Common myeloid progenitor, CD34-positive (primary cell): ENCODE measurements around the gene GTSE1.

Experiments
- CTCF ChIA-PET: fragments of 350-600 bp; sonication (Branson Sonifier 250); formaldehyde crosslinking; loops from one replicate; lab custom pipeline; 2021; ENCODE audit warnings: antibody characterized with exemption; lab: Charles Lee
- POLR2A ChIA-PET: fragments of 350-600 bp; sonication (Branson Sonifier 250); formaldehyde crosslinking; loops from one replicate; lab custom pipeline; 2021; ENCODE audit warnings: antibody characterized with exemption; lab: Charles Lee
- DNase-seq, 3 donors: peaks; one replicate each; pipeline versions ENCODE4 v3.0.0 to v3.0.0-alpha.2; 2013
- H3K27ac ChIP-seq, 2 experiments: 1 replicate in 1 of 2; 2 replicates in 1 of 2; pipeline ENCODE4 v1.7.0; 2013; ENCODE audit warnings: inconsistent platforms in 2 of 2, low read length in 2 of 2, mild to moderate bottlenecking in 2 of 2, low read depth in 1 of 2, moderate library complexity in 1 of 2; ENCODE audit not compliant: severe bottlenecking in 2 of 2, insufficient read depth in 1 of 2, poor library complexity in 1 of 2
- H3K27me3 ChIP-seq, 5 experiments: replicated peaks in 2 of 5; 1 replicate in 3 of 5; 2 replicates in 2 of 5; pipeline versions ENCODE4 v1.6.1 to v1.7.0; 2013; ENCODE audit warnings: low read length in 4 of 5, mild to moderate bottlenecking in 2 of 5, moderate library complexity in 2 of 5, inconsistent platforms in 1 of 5; ENCODE audit not compliant: insufficient read depth in 5 of 5, control insufficient read depth in 4 of 5
- H3K36me3 ChIP-seq, 4 experiments: 1 replicate in 2 of 4; 2 replicates in 2 of 4; pipeline versions ENCODE4 v1.6.1 to v1.7.0; 2013; ENCODE audit warnings: low read length in 3 of 4, control low read depth in 1 of 4, mild to moderate bottlenecking in 1 of 4; ENCODE audit not compliant: control insufficient read depth in 4 of 4, insufficient read depth in 4 of 4
- H3K4me1 ChIP-seq, 4 experiments: 1 replicate in 3 of 4; 2 replicates in 1 of 4; pipeline versions ENCODE4 v1.6.1 to v1.7.1; 2013; ENCODE audit warnings: low read length in 3 of 4, mild to moderate bottlenecking in 3 of 4, control low read depth in 1 of 4, inconsistent platforms in 1 of 4, moderate library complexity in 1 of 4; ENCODE audit not compliant: control insufficient read depth in 4 of 4, insufficient read depth in 4 of 4; ENCODE audit errors: control extremely low read depth in 1 of 4
- H3K4me3 ChIP-seq, 7 experiments: 1 replicate in 4 of 7; 2 replicates in 3 of 7; pipeline versions ENCODE4 v1.5.1 to v1.7.0; 2013; ENCODE audit warnings: mild to moderate bottlenecking in 7 of 7, low read length in 6 of 7, moderate library complexity in 6 of 7, inconsistent platforms in 2 of 7, low read depth in 2 of 7, control low read depth in 1 of 7; ENCODE audit not compliant: insufficient read depth in 4 of 7, control insufficient read depth in 1 of 7; ENCODE audit errors: extremely low read depth in 1 of 7
- H3K9me3 ChIP-seq, 5 experiments: 1 replicate in 4 of 5; 2 replicates in 1 of 5; pipeline versions ENCODE4 v1.6.1 to v1.7.1; 2013; ENCODE audit warnings: low read length in 4 of 5, mild to moderate bottlenecking in 2 of 5, inconsistent platforms in 1 of 5, low read depth in 1 of 5, moderate library complexity in 1 of 5; ENCODE audit not compliant: control insufficient read depth in 4 of 5, insufficient read depth in 2 of 5; ENCODE audit errors: control extremely low read depth in 1 of 5
- WGBS: methylation state at CpG from one replicate; pipeline ENCODE4 v1.1.5; 2013; ENCODE audit not compliant: insufficient coverage; 5-methylcytosine and 5-hydroxymethylcytosine counted together

GTSE1 gene

DNA sequence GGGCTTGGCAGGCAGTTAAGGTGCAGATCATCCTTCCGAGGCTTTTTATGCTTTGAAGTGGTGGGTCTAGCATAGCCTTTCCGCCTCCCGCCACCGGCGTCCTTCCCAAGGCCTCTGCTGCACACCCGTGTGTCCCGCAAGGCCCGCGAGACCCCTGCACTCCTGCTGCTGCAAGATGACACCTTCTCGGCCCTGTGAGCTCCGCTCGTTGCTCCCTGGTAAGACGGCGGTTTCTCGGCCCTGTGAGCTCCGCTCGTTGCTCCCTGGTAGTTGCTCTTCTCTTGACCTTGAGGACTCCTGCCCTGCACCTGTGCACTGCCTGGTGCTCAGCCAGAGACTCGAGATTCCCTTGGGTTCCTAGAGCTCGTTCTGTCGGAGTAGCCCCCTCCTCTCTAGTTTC lies 21.0 kb downstream of the GTSE1 start:
- Histone ChIP-seq H3K9me3 (no peaks in the 10 kb centered on the region), H3K27me3 (no peaks in the 10 kb centered on the region), H3K4me3 (no peak overlapping the region), H3K36me3 (peaks cover 8 to 73% (median 36%) of the 10 kb centered on the region in 4 experiments), H3K4me1 (no peaks in the 10 kb centered on the region), H3K27ac (no peak overlapping the region)
- WGBS: 97% methylated on average over 20 of the region's 20 CpGs
- DNase-seq: no peak
- ChIA-PET POLR2A (no interaction called here), CTCF (interaction anchor here (1.0 to 3.8 kb wide), 7 partner anchors 55 to 323 kb away, joined by 3 to 52 read pairs (median 5); partner anchors contain the start of gene PKDREJ)

DNA sequence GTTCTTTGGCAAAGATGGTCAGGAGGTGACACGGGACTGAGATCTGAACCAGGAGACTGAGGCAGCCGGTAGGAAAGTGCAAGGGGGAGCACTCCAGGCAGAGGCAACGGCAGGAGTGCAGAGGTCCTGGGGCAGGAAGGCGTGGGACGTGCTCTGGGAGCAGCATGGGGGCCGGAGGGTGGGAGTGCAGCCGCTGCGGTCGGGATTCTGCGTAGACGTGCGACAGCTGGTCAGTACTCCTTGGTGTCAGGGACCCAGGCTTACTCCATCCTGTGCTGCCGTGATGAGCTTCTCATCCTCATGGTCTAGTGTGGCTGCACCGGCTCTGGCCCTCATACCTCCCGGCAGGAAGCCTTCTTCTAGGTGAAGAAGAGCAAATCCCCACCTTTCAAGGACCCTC lies 21.9 kb downstream of the GTSE1 start:
- H3K36me3 ChIP-seq: peaks cover 8 to 81% (median 42%) of the 10 kb centered on the region in 4 experiments
- ChIA-PET CTCF (interaction anchor here (1.0 to 2.3 kb wide), 3 partner anchors 196 to 324 kb away, joined by 3 to 6 read pairs (median 4); no protein-coding TSS in a partner anchor), POLR2A (no interaction called here)
- no peaks in the 10 kb centered on the region for H3K4me1 ChIP-seq
- H3K9me3 ChIP-seq: no peaks in the 10 kb centered on the region
- 96% methylated on average over 15 of the region's 15 CpGs for WGBS
- no peaks in the 10 kb centered on the region for H3K27me3 ChIP-seq
- H3K4me3 ChIP-seq: no peak overlapping the region
- H3K27ac ChIP-seq: no peak overlapping the region
- DNase-seq: no peak

DNA sequence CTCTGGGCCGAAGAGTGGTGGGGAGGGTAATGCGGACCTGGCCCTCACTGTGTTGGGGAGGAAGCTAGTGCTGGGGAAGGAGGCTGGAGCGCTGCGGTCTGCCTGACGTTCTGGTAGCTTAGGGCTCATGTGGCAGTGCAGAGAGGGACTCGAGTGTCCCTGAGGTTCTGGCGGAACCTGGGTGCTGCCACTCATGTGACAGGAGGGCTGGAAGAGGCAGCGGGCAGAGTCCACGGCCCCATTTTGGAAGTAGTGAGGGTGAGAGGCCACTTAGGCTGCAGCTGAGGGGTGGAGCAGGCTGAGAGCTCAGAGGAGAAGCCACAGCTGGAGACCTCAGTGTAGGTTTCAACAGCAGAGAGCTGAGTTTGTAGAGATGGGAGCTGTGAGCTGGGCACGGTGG lies 22.6 kb downstream of the GTSE1 start:
- H3K4me1 ChIP-seq: no peaks in the 10 kb centered on the region
- ChIA-PET CTCF (interaction anchor here (2.3 to 2.6 kb wide), 2 partner anchors 197 to 202 kb away, joined by 6 to 14 read pairs; no protein-coding TSS in a partner anchor), POLR2A (no interaction called here)
- no peak overlapping the region for H3K27ac ChIP-seq
- no peak for DNase-seq
- H3K27me3 ChIP-seq: no peaks in the 10 kb centered on the region
- H3K9me3 ChIP-seq: no peaks in the 10 kb centered on the region
- H3K36me3 ChIP-seq: peaks cover 8 to 79% (median 44%) of the 10 kb centered on the region in 4 experiments
- no peak overlapping the region for H3K4me3 ChIP-seq
- WGBS: 98% methylated on average over 10 of the region's 10 CpGs

DNA sequence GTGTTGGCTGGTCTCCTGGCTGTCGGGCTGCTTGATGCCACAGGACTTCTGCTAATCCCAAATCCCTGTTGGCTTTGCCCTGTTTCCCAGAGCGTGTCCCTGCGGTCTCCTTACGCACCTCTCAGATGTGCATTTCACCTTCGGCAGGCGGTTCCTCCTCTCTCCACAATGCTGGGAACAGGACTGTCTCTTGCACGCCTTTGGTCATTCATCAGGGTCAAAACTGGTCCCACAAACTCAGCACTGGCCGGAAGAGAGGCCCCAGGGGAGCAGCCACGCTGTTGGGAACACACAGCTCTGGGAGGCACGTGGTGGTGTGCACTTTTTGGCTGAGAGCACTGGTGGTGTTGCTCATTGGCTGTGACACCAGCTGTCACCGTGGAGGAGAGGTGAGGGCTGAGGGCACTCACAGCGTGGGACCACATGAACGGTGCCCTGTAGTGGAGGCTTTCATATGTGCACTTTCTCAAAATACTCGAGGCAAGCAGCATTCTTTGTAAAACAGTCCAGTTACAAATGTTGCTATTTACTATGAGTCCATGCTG lies 23.6 kb downstream of the GTSE1 start:
- Histone ChIP-seq H3K4me3 (no peak overlapping the region), H3K27ac (no peak overlapping the region), H3K36me3 (peaks cover 8 to 85% (median 47%) of the 10 kb centered on the region in 4 experiments), H3K27me3 (no peaks in the 10 kb centered on the region), H3K9me3 (no peaks in the 10 kb centered on the region), H3K4me1 (no peaks in the 10 kb centered on the region)
- ChIA-PET CTCF (interaction anchor here (0.8 to 2.6 kb wide), 2 partner anchors 137 to 198 kb away, joined by 3 to 14 read pairs; no protein-coding TSS in a partner anchor), POLR2A (no interaction called here)
- DNase-seq: no peak
- 95% methylated on average over 14 of the region's 14 CpGs for WGBS

DNA sequence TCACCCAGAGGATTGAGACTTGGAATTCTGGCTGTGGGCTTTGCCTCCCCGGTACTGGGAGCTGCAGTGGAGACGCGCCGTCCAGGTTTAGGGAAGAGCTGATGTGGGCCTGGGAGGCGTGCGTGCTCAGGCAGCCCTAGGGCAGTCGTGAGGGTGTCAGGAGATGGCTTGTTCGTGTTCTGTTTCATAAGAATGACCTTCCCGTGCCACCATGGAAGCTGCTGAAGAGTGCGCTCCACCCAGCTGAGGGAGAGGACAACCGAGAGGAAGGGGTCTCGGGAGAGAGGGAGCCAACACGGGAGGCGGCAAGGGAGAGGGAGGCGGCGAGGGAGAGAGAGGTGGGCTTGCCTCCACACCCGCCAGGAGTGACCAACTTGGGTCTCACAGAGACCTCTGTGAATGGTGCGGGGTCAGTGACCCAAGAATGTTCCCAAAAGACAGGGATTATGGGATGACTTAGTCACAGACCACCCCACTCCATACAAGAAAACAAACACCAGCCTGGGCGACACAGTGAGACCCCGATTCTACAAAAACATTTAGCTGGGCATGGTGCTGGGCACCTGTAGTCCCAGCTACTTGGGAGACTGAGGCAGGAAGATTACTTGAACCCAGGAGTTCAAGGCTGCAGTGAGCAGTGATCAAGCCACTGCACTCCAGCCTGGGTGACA lies 24.2 kb downstream of the GTSE1 start:
- Histone ChIP-seq H3K9me3 (no peaks in the 10 kb centered on the region), H3K4me1 (no peaks in the 10 kb centered on the region), H3K27me3 (no peaks in the 10 kb centered on the region), H3K27ac (no peak overlapping the region), H3K36me3 (peaks cover 6 to 83% (median 48%) of the 10 kb centered on the region in 4 experiments), H3K4me3 (no peak overlapping the region)
- ChIA-PET POLR2A (no interaction called here), CTCF (interaction anchor here (0.8 to 2.6 kb wide), 2 partner anchors 138 to 199 kb away, joined by 3 to 14 read pairs; no protein-coding TSS in a partner anchor)
- WGBS: 98% methylated on average over 16 of the region's 20 CpGs
- no peak for DNase-seq

DNA sequence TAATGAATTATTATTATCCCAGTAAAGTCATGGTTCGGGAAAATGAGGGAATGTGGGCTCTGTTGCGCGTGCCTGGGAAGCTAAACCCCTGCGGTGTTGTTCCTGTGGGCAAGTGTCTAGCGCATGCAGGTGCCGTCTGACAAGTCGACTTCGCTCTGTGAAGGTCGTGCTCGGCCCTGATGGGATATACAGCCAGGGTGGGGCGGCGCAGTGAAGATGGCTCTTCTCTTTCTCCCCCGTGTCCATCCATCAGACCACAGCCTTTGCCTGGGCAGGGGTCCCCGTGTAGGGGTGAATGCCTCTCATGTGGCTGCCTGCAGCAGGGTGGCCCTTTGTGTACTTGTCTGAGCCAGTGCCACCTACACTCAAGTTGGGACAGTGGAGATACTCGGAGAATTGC lies 26.0 kb downstream of the GTSE1 start:
- no peak overlapping the region for H3K27ac ChIP-seq
- POLR2A ChIA-PET: no interaction called here
- no peaks in the 10 kb centered on the region for H3K27me3 ChIP-seq
- no peaks in the 10 kb centered on the region for H3K4me1 ChIP-seq
- H3K36me3 ChIP-seq: peaks cover 4 to 82% (median 43%) of the 10 kb centered on the region in 4 experiments
- WGBS: 94% methylated on average over 10 of the region's 15 CpGs
- CTCF ChIA-PET: interaction anchor here (1.0 kb wide), 1 partner anchor 206 kb away, joined by 4 read pairs; no protein-coding TSS in a partner anchor
- no peak for DNase-seq
- H3K9me3 ChIP-seq: no peaks in the 10 kb centered on the region
- H3K4me3 ChIP-seq: no peak overlapping the region

DNA sequence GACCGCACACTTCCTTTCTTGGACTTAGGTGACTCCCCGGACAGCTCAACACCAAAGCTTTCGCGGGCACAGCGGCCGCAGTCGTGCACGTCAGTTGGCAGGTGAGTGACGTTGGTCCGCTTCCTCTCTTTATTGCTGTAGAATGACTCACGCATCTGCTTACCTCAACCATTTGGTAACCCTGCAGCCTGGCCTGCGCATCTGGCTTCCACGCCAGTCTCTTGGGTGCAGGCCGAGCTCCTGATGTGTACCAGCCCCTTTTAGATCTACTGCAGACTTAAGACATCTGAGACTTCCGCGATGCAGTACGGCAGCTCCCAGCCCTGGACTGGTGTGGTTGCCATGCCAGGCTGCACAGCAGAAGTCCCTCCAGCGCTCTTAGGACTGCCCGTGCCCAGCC lies 26.5 kb downstream of the GTSE1 start:
- DNase-seq: no peak
- POLR2A ChIA-PET: no interaction called here
- no peak overlapping the region for H3K4me3 ChIP-seq
- H3K9me3 ChIP-seq: no peaks in the 10 kb centered on the region
- H3K36me3 ChIP-seq: peaks cover 4 to 82% (median 41%) of the 10 kb centered on the region in 4 experiments
- no peaks in the 10 kb centered on the region for H3K4me1 ChIP-seq
- CTCF ChIA-PET: interaction anchor here (1.0 kb wide), 1 partner anchor 207 kb away, joined by 4 read pairs; no protein-coding TSS in a partner anchor
- no peak overlapping the region for H3K27ac ChIP-seq
- WGBS: 97% methylated on average over 13 of the region's 19 CpGs
- no peaks in the 10 kb centered on the region for H3K27me3 ChIP-seq
